GM12878 (cell line): ENCODE results near the gene FUT3. TPM values are rescaled to one million over a fixed set of nuclear protein-coding genes. Genes with fewer than 3 reads are reported as not detected.
A peak's percentile ranks its signal among the peaks of the same experiment; 100 is the strongest.

Experiments
- ATAC-seq: fragments of 200-7000 bp; cut with Tn5 transposase; 3 replicates; pipeline ENCODE4 v1.9.1; 2020; ENCODE audit warnings: mild to moderate bottlenecking, moderate library complexity
- BruUV-seq: library from RNA; stranded (reverse); fragments of 400-500 nt; replicated peaks from 2 replicates; lab custom pipeline; 2021; lab: Mats Ljungman, UMichigan
- CTCF ChIA-PET: fragments of 300-600 bp; sonication (Branson Sonifier 250); formaldehyde crosslinking; extraction: SDS; loops from one replicate; lab custom pipeline; 2021; ENCODE audit warnings: inconsistent platforms; lab: Yijun Ruan, JAX
- POLR2A ChIA-PET: fragments of 350-600 bp; formaldehyde crosslinking; extraction: SDS; loops from one replicate; lab custom pipeline; 2021; ENCODE audit warnings: inconsistent platforms; lab: Charles Lee
- RAD21 ChIA-PET: fragments of 300-600 bp; sonication (Branson Sonifier 250); formaldehyde crosslinking; loops from one replicate; lab custom pipeline; 2023; ENCODE audit warnings: antibody characterized with exemption; ENCODE audit not compliant: unreplicated experiment; lab: Charles Lee
- SMC1A ChIA-PET: fragments of 300-600 bp; sonication (Branson Sonifier 250); formaldehyde crosslinking; loops from one replicate; lab custom pipeline; 2023; ENCODE audit not compliant: unreplicated experiment, uncharacterized antibody; lab: Charles Lee
- DNase-seq: peaks from one replicate; pipeline ENCODE4 v3.0.0-alpha.2; 2011; ENCODE audit warnings: low read depth, low spot score
- FAIRE-seq: peaks from 3 replicates; lab custom pipeline; 2011; peaks lifted over from hg19 to GRCh38; lab: Jason Lieb, UNC
- H2AFZ ChIP-seq: 2 replicates; pipeline ENCODE4 v1.6.0; 2011; ENCODE audit warnings: low read depth, low read length, control low read depth; ENCODE audit not compliant: control insufficient read depth
- H3K27ac ChIP-seq: 2 replicates; pipeline ENCODE4 v1.5.1; 2011; ENCODE audit warnings: control low read depth; ENCODE audit not compliant: control insufficient read depth, insufficient read depth
- H3K27me3 ChIP-seq, 2 experiments: replicated peaks in 1 of 2; 2 replicates each; pipeline versions ENCODE4 v1.6.0 to v1.6.1; 2011; ENCODE audit warnings: low read length in 1 of 2; ENCODE audit not compliant: control insufficient read depth in 2 of 2, insufficient read depth in 2 of 2
- H3K36me3 ChIP-seq, 2 experiments: 2 replicates each; pipeline ENCODE4 v1.5.1; 2011; ENCODE audit warnings: low read length in 1 of 2; ENCODE audit not compliant: control insufficient read depth in 2 of 2, insufficient read depth in 2 of 2
- H3K4me1 ChIP-seq: 2 replicates; pipeline ENCODE4 v1.6.1; 2011; ENCODE audit warnings: mild to moderate bottlenecking, low read length, moderate library complexity, mixed read lengths; ENCODE audit not compliant: control insufficient read depth, insufficient read depth
- H3K4me2 ChIP-seq: 2 replicates; pipeline ENCODE4 v1.6.0; 2011; ENCODE audit warnings: control low read depth; ENCODE audit not compliant: control insufficient read depth, insufficient read depth
- H3K4me3 ChIP-seq: fragments of 200-600 bp; sonication (generic); 2 replicates; pipeline ENCODE4 v1.5.1; 2016
- H3K79me2 ChIP-seq: 2 replicates; pipeline ENCODE4 v1.6.0; 2011; ENCODE audit warnings: low read length; ENCODE audit not compliant: control insufficient read depth, insufficient read depth
- H3K9ac ChIP-seq: 2 replicates; pipeline ENCODE4 v1.8.0; 2011; ENCODE audit warnings: low read length, control low read depth, mixed read lengths; ENCODE audit not compliant: control insufficient read depth, insufficient read depth
- H3K9me3 ChIP-seq: replicated peaks from 3 replicates; pipeline ENCODE4 v1.5.1; 2011; ENCODE audit warnings: mild to moderate bottlenecking, low read length; ENCODE audit not compliant: control insufficient read depth, insufficient read depth
- H4K20me1 ChIP-seq: 2 replicates; pipeline ENCODE4 v1.6.0; 2011; ENCODE audit not compliant: control insufficient read depth, insufficient read depth
- POLR2A ChIP-seq: IDR thresholded peaks from 2 replicates; pipeline ENCODE4 v1.6.1; 2011; ENCODE audit warnings: low read depth, mild to moderate bottlenecking, low read length
- RCOR1 ChIP-seq: conservative IDR thresholded peaks from 2 replicates; pipeline ENCODE4 v1.6.1; 2012; ENCODE audit warnings: low read depth, low read length, improper control_type of control experiment
- ZBED1 ChIP-seq: IDR thresholded peaks from 2 replicates; pipeline ENCODE4 v1.6.1; 2016; ENCODE audit warnings: borderline replicate concordance
- WGBS: methylation state at CpG from one replicate; pipeline ENCODE4 v1.1.6; 2016; ENCODE audit warnings: low lambda C conversion rate; ENCODE audit not compliant: insufficient replicate concordance, insufficient coverage; ENCODE audit errors: missing lambda C conversion rate; 5-methylcytosine and 5-hydroxymethylcytosine counted together
- in situ Hi-C: fragments of 300-500 bp; cut with MboI; formaldehyde crosslinking; loops from 9 replicates; pipeline ENCODE4 v1.14.3; 2018; ENCODE audit warnings: mixed read lengths
- intact Hi-C: fragments of 100-400 bp; cut with micrococcal nuclease; formaldehyde crosslinking; loops from one replicate; pipeline ENCODE4 v1.14.2; 2022; ENCODE audit not compliant: unreplicated experiment
- polyA plus RNA-seq, 11 experiments: library from polyadenylated mRNA; depleted of rRNA in 4 of 11; unstranded in 6 of 11; stranded (reverse) in 5 of 11; fragments of >200 nt; fragmentation: Nextera tagmentation in 4 of 11; fragmentation: Illumina TruSeq in 1 of 11; extraction: Ambion mirVana in 4 of 11; extraction: Trizol in 1 of 11; gene quantifications; 1 replicate in 1 of 11; 2 replicates in 10 of 11; pipeline versions ENCODE4 v1.2.1 to v1.2.3, GENCODE V29; 2011 to 2016; ENCODE audit warnings: inconsistent platforms in 2 of 11, missing spikeins in 2 of 11, low read depth in 1 of 11
- total RNA-seq, 4 experiments: library from RNA; depleted of rRNA in 3 of 4; stranded (reverse); fragments of >200 nt in 3 of 4; fragmentation: Illumina TruSeq in 1 of 4; extraction: Trizol in 1 of 4; gene quantifications; 2 replicates each; pipeline versions ENCODE4 v1.2.1 to v1.2.3, GENCODE V29; 2013 to 2021

Gene FUT3
- total and polyA plus RNA-seq, 10 of the 15 experiments (the other 5 are each of a cell fraction or from before 2014, with no cell fraction given) = 0.04 to 0.31 (median 0.07) TPM; not detected in 7

DNA sequence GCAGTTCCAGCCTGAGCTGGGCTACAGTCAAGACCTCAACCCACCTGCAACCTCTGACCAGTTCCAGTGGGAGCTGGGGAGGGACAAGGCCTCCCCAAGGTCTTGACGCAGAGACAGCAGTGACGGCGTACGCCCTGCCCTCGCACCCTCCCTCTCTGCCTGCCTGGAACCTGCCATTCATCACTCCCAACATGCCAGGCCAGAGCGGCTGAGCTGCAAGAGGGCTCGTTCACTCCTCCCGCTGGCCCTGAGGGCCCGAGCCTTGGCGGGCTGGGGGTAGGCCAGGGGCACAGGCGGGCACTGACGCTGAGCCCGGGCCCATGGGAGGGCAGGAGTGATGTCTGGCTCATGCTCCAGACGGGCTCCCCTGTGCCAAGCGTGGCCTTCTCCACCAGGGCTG lies 44.2 kb upstream of the FUT3 start:
- no peak overlapping the region for H3K27ac ChIP-seq
- ChIA-PET SMC1A (no interaction called here), CTCF (no interaction called here), POLR2A (no interaction called here), RAD21 (no interaction called here)
- no peak overlapping the region for H2AFZ ChIP-seq
- intact Hi-C loops = no loop called here
- H3K4me1 ChIP-seq = no peaks in the 10 kb centered on the region; the same call in 1 of the 2 replicates
- no peak for FAIRE-seq
- peaks cover 8 to 13% of the 10 kb centered on the region in 2 experiments; a peak in 3 of 4 replicates for H3K36me3 ChIP-seq
- H3K79me2 ChIP-seq = peaks cover 9% of the 10 kb centered on the region
- in situ Hi-C loops = no loop called here
- 88% methylated on average over 15 of the region's 15 CpGs for WGBS
- TF ChIP-seq ZBED1 = no peak
- H3K9ac ChIP-seq = no peak overlapping the region
- H3K4me2 ChIP-seq = no peak overlapping the region
- DNase-seq = no peak
- BruUV-seq = no TSS peak
- H3K4me3 ChIP-seq = no peak overlapping the region
- H3K27me3 ChIP-seq = no peaks in the 10 kb centered on the region
- H3K9me3 ChIP-seq = no peaks in the 10 kb centered on the region
- no peak for ATAC-seq
- H4K20me1 ChIP-seq = peaks cover 6% of the 10 kb centered on the region

DNA sequence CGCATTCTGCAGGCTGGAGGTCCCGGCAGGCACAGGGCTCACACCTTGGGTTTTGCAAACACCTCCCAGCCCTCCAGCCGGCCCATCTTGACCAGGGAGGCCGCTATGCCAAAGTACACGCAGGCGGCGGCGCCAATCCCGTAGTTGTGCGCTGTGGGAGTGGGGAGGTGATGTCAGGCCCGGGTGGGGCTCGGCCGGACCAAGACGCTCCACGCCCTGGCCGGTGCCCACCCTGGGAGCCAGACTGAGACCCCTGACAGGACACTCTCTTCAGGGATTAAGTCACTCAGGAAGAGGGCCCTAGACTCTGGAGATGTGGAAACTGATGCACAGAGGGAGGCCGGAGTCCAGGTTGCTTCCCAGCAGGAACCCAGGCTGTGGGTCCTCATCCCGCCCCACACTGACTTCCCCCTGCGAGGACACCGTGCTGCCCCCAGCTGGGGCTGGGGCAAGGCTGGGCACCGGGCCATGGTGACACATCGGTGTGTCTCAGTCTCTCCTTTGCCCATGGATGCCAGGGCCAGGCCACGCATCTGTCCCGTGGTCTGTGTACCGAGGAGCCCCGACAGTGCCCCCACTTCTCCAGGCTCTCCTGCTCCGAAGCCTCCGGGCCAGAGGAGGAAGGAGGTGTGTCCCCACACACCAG lies 43.6 kb upstream of the FUT3 start:
- 94% methylated on average over 28 of the region's 28 CpGs for WGBS
- no peak for TF ChIP-seq RCOR1
- peak; percentile 17 for TF ChIP-seq POLR2A
- Histone ChIP-seq H3K9me3 (no peaks in the 10 kb centered on the region), H3K27me3 (no peaks in the 10 kb centered on the region), H2AFZ (no peak overlapping the region), H3K27ac (no peak overlapping the region), H3K79me2 (peaks cover 3% of the 10 kb centered on the region), H3K4me2 (no peak overlapping the region), H3K4me1 (no peaks in the 10 kb centered on the region), H3K9ac (no peak overlapping the region), H3K36me3 (peaks cover 4 to 13% of the 10 kb centered on the region in 2 experiments; a peak in 3 of 4 replicates), H3K4me3 (no peak overlapping the region), H4K20me1 (peaks cover 3% of the 10 kb centered on the region; the same call in 1 of the 2 replicates)
- ChIA-PET RAD21 (no interaction called here), SMC1A (no interaction called here), POLR2A (no interaction called here), CTCF (no interaction called here)
- no peak for DNase-seq
- FAIRE-seq = no peak
- ATAC-seq = no peak
- in situ Hi-C loops (no loop called here), intact Hi-C loops (no loop called here)
- BruUV-seq = no TSS peak
